Mucosa of stomach (tissue), 1 donor: ENCODE results near the gene MST1.

ENCODE experiments used
- H3K27me3 ChIP-seq: one replicate; pipeline ENCODE4 v1.7.0; 2013; ENCODE audit warnings: mild to moderate bottlenecking, low read length; ENCODE audit not compliant: control insufficient read depth, insufficient read depth
- H3K36me3 ChIP-seq: one replicate; pipeline ENCODE4 v1.7.0; 2013; ENCODE audit warnings: low read length; ENCODE audit not compliant: control insufficient read depth, insufficient read depth
- H3K4me1 ChIP-seq: one replicate; pipeline ENCODE4 v1.7.0; 2013; ENCODE audit warnings: mild to moderate bottlenecking, low read length; ENCODE audit not compliant: control insufficient read depth, insufficient read depth
- H3K4me3 ChIP-seq: one replicate; pipeline ENCODE4 v1.7.0; 2013; ENCODE audit warnings: low read length
- H3K9ac ChIP-seq: one replicate; pipeline ENCODE4 v1.7.0; 2013; ENCODE audit warnings: mild to moderate bottlenecking, low read length, moderate library complexity
- H3K9me3 ChIP-seq: one replicate; pipeline ENCODE4 v1.7.0; 2013; ENCODE audit warnings: mild to moderate bottlenecking, low read length, moderate library complexity; ENCODE audit not compliant: control insufficient read depth
- donor health status: Pancreatic carcinoma.

The MST1 gene

DNA sequence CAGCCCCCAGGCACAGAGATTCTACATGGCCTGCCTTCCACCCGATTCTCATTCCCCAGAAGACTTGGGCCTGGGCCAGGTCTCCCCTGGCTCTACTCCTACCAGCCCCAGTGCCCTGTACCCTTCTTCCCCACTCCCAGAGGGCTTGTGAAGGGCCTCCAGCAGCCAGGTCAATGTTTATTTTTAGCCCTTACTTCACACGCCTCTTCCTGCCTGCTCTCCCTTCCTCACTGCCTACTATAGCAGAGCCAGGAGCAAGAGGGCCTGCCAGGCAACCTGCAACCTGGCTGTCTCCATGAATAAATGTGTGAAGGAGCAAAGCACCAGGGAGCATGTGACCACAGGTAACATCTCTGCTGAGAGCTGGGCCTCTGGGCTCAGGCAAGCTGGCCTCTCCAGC lies 41.5 kb downstream of the MST1 start:
- H3K9me3 ChIP-seq, result no peaks in the 10 kb centered on the region
- no peak overlapping the region for H3K4me3 ChIP-seq
- H3K9ac ChIP-seq, result no peak overlapping the region
- H3K27me3 ChIP-seq, result no peaks in the 10 kb centered on the region
- no peaks in the 10 kb centered on the region for H3K4me1 ChIP-seq
- no peaks in the 10 kb centered on the region for H3K36me3 ChIP-seq

DNA sequence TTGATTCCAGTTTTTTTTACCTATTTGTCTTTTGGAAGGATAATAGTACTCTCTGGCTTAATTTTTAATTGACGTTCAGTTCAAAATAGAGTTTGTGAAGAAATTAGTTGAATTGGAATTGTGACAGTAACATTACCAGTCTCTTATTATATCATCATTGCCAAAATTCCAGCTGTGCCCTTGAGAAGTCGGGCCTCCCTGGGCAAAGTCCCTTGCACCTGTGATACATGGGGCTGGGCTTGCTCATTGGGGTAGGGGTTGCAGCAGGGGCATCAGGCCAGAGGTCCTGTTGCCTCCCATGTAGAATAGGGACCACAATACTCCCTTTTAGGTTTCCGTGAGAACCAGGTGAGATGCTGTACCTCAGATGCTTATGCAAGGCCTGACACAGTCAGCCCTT lies 43.0 kb downstream of the MST1 start:
- no peaks in the 10 kb centered on the region for H3K9me3 ChIP-seq
- no peak overlapping the region for H3K9ac ChIP-seq
- no peaks in the 10 kb centered on the region for H3K36me3 ChIP-seq
- no peaks in the 10 kb centered on the region for H3K4me1 ChIP-seq
- no peak overlapping the region for H3K4me3 ChIP-seq
- no peaks in the 10 kb centered on the region for H3K27me3 ChIP-seq

DNA sequence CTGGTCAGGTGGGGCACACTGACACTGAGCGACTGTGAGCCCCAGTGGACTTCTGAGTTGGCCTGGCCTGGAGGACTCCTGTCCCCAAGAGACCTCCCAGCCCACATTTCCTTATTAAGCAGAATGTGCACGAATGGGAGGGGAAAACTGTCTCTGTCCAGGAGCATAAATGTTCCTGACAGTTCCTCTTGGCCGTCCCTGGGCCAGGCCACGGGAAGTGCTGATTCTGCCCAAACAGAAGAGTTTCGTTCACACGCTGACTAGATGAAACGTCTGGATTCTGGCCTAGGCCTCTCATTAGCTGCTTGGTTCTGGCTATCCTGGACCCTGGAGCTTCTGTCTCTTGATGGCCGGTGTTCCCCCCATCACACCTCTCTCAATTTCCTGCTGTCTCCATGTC lies 44.6 kb downstream of the MST1 start:
- Histone ChIP-seq H3K27me3 (no peaks in the 10 kb centered on the region), H3K9ac (no peak overlapping the region), H3K4me3 (no peak overlapping the region), H3K4me1 (no peaks in the 10 kb centered on the region), H3K9me3 (no peaks in the 10 kb centered on the region), H3K36me3 (no peaks in the 10 kb centered on the region)

DNA sequence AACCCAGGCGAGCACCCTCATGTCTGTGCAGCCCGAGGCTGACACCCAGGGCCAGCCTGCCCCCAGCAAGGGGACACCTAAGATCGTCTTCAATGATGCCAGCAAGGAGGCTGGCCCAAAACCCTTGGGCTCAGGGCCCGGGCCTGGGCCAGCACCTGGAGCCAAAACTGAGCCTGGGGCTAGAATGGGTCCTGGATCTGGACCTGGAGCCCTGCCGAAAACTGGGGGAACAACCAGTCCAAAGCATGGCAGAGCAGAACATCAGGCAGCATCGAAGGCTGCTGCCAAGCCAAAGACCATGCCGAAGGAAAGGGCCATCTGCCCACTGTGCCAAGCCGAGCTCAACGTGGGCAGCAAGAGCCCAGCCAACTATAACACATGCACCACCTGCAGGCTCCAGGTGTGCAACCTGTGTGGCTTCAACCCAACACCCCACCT lies 46.5 kb downstream of the MST1 start:
- no peaks in the 10 kb centered on the region for H3K9me3 ChIP-seq
- H3K36me3 ChIP-seq, result no peaks in the 10 kb centered on the region

DNA sequence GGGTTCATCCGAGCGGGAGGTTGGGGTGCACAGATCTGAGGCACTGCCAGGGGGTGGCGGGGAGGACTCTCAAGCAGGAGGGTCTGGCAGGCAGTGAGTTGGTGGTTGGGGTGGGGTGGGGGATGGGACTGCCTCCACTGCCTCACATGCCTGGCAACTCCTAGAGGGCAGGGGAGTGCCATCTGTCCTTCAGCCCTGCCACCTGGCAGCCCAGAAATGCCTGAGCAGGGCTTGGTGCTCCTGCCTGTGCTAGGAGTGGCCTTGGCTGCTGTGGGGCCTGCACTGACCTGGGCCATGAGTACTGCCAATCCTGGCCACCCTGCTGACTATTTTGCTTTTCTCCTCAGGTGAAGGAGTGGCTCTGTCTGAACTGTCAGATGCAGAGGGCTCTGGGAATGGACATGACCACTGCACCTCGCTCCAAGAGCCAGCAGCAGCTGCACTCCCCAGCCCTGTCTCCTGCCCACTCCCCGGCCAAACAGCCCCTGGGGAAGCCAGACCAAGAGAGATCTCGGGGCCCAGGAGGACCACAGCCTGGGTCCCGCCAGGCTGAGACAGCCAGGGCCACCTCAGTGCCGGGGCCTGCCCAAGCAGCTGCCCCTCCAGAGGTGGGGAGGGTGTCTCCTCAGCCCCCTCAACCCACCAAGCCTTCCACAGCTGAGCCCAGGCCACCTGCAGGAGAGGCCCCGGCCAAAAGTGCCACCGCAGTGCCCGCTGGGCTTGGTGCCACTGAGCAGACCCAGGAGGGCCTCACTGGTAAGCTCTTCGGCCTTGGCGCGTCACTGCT lies 47.2 kb downstream of the MST1 start:
- Histone ChIP-seq H3K9ac (no peak overlapping the region), H3K27me3 (no peaks in the 10 kb centered on the region)

More for the DNA sequence above, 46.5 kb downstream of the MST1 start:
- no peaks in the 10 kb centered on the region for H3K27me3 ChIP-seq
- no peak overlapping the region for H3K4me3 ChIP-seq
- H3K9ac ChIP-seq, result no peak overlapping the region
- H3K4me1 ChIP-seq, result no peaks in the 10 kb centered on the region

DNA sequence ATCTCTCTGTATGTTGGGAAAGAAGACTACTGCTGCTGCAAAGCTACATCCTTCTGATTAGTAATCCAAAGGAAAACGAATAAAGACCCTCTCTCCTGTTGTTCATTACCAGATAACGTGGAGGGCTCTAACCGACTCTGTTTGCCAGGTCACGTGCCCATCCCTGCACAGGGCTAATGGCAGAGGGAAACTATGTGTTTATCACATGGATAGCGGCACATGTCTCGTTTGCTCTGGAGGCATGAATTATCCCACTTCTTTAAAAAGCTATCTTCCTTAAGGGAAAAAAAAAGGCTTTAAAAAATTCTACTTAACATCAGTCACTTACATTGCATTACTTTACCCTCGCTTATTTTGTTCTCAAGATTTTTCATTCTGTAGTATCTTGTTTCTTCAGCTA lies 48.0 kb downstream of the MST1 start:
- no peak overlapping the region for H3K9ac ChIP-seq
- no peaks in the 10 kb centered on the region for H3K36me3 ChIP-seq
- no peaks in the 10 kb centered on the region for H3K4me1 ChIP-seq
- no peaks in the 10 kb centered on the region for H3K27me3 ChIP-seq
- H3K4me3 ChIP-seq, result no peak overlapping the region
- no peaks in the 10 kb centered on the region for H3K9me3 ChIP-seq

More for the DNA sequence above, 47.2 kb downstream of the MST1 start:
- H3K36me3 ChIP-seq, result no peaks in the 10 kb centered on the region
- H3K4me1 ChIP-seq, result no peaks in the 10 kb centered on the region
- H3K9me3 ChIP-seq, result no peaks in the 10 kb centered on the region
- H3K4me3 ChIP-seq, result no peak overlapping the region

GRCh38 chr3:49639551-49639950 lies 49.7 kb downstream of the MST1 start:
- no peaks in the 10 kb centered on the region for H3K4me1 ChIP-seq
- H3K4me3 ChIP-seq, result no peak overlapping the region
- H3K36me3 ChIP-seq, result no peaks in the 10 kb centered on the region
- no peak overlapping the region for H3K9ac ChIP-seq
- H3K27me3 ChIP-seq, result no peaks in the 10 kb centered on the region
- H3K9me3 ChIP-seq, result no peaks in the 10 kb centered on the region

DNA sequence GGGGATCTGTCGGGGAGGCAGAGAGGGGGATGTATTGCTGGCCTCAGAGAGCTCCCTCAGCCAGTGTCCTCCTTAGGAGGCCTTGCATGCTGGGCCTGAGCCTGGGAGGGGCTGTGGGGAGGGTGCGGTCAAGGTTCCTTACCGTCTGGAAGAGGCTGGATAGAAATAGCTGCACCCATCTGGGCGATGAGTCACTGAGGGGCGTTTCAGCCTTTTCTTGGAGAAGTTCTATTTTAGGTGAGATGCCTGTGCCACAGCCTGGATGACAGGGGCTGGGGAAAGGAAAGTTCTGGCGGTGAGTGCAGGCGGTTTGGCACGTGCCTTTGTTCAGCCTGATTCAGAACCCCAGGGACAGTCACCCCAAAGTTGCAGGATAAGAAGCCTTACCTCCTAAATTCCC lies 50.8 kb downstream of the MST1 start:
- H3K9me3 ChIP-seq, result no peaks in the 10 kb centered on the region
- no peak overlapping the region for H3K9ac ChIP-seq
- H3K4me3 ChIP-seq, result no peak overlapping the region
- H3K36me3 ChIP-seq, result no peaks in the 10 kb centered on the region
- no peaks in the 10 kb centered on the region for H3K27me3 ChIP-seq
- H3K4me1 ChIP-seq, result no peaks in the 10 kb centered on the region

DNA sequence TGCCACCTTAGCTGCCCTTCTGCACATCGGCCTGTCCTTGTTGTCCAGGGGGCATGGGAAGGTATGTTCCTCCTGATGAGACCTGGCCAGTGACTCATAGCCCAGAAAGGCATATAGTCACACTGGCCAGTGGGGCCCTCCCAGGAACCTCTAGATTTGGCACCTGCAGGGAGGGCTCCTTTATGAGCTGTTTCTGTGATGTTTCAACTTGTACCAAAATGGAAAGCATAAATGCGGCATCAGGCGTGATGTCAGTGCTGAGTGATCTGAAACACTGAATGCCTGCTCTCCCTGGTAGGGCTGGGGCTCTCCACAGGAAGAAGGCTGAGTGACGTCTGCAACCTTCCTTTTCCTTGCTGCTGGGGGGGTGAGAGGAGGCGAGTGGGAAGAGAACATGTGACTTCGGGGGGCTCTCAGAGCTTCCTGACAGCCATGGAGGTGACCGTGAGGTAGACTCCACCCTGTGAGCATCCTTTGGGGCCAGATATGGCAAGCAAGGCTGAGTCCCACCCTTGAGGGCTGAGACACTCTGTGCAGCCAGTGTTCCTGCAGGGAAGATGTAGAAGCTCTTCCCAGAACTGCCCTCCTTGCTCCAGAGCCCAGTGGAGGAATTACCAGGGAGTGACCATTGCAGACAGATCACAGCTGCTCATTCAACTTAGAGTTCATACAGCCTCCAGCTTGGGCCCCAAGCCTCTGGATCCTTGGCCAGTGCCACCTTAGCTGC lies 52.2 kb downstream of the MST1 start:
- Histone ChIP-seq H3K27me3 (no peaks in the 10 kb centered on the region), H3K4me3 (no peak overlapping the region), H3K4me1 (no peaks in the 10 kb centered on the region), H3K9me3 (no peaks in the 10 kb centered on the region), H3K9ac (no peak overlapping the region), H3K36me3 (no peaks in the 10 kb centered on the region)

- Histone ChIP-seq H3K27me3 (no peaks in the 10 kb centered on the region), H3K36me3 (no peaks in the 10 kb centered on the region), H3K9me3 (no peaks in the 10 kb centered on the region), H3K4me3 (no peak overlapping the region), H3K4me1 (no peaks in the 10 kb centered on the region), H3K9ac (no peak overlapping the region)
These were observed 54.5 kb downstream of the MST1 start for GRCh38 chr3:49634736-49635135.
